ENCODE data around the gene SPRY2.
"Not testable (repeated sequence)": the region's sequence is repeated elsewhere in the genome, so short reads cannot be mapped to it uniquely, and the experiment has no call there.

Gene SPRY2

DNA sequence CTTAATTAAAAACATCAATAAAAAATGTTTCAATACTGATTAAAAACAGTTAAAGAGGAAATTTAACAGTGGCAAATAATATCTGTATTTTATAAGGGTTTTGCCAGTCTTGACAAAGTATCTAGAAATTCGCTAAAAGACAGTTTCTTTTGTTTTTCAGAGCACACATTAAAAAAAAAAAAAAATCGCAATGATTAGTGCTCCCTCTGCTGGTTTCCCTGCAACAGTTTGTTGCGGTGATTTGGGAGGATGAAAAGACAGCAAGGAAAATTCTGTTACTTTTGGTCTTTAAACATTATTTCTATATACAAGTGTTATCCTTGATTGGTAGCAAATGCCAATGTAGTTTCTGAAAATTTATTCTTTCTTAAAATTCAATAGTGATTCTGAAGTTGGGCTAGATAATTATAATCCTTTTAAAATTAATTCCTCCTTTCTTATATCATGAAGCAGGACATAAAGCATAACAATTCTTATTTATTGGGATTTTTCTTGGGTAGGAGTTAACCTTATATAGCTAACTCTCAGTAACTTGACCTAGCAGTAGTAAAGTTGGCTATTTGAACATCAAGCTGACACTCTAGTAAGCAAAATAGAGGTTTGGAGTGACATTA, 23.1 kb upstream of the SPRY2 start:
- DNase-seq (ENCODE audit: low read depth in 2 of 2): peak; percentile 61 to 64
- no peak overlapping the region for H3K4me3 ChIP-seq (replicated peaks in 1 of 2; ENCODE audit: low read depth in 2 of 2, low read length in 2 of 2)
- peak; percentile 75 for TF ChIP-seq CTCF (IDR thresholded peaks at IDR 0.05; ENCODE audit: low read depth, low read length)

- no peak for DNase-seq (ENCODE audit: low read depth in 2 of 2)
- no peak overlapping the region for H3K4me3 ChIP-seq (replicated peaks in 1 of 2; ENCODE audit: low read depth in 2 of 2, low read length in 2 of 2)
- TF ChIP-seq CTCF (IDR thresholded peaks at IDR 0.05; ENCODE audit: low read depth, low read length): no peak
Observed at GRCh38 chr13:80362481-80362880, 21.6 kb upstream of the SPRY2 start.

- TF ChIP-seq CTCF (IDR thresholded peaks at IDR 0.05; ENCODE audit: low read depth, low read length): no peak
- H3K4me3 ChIP-seq (replicated peaks in 1 of 2; ENCODE audit: low read depth in 2 of 2, low read length in 2 of 2): no peak overlapping the region
- no peak for DNase-seq (ENCODE audit: low read depth in 2 of 2)
Observed at GRCh38 chr13:80361883-80362327, 21.0 kb upstream of the SPRY2 start.

DNA sequence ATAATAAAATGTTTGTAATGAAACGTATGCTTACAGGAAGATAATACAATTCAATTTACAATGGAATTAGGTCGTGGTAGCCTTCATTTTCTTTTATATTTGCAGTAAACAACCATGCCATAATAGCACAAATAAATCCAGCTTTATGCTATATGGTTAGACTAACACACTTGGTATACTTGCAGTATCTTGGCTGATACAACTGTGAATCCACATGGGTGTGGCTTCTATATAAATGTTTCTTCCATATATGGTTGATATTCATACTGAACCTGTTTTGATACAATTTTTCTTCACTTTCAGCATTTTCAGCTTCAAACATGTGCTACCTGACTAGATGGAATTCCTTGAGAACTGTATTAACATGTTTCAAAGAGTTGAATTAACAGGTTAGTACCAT, 20.4 kb upstream of the SPRY2 start:
- H3K4me3 ChIP-seq (replicated peaks in 1 of 2; ENCODE audit: low read depth in 2 of 2, low read length in 2 of 2): no peak overlapping the region
- DNase-seq (ENCODE audit: low read depth in 2 of 2): no peak
- TF ChIP-seq CTCF (IDR thresholded peaks at IDR 0.05; ENCODE audit: low read depth, low read length): no peak

DNA sequence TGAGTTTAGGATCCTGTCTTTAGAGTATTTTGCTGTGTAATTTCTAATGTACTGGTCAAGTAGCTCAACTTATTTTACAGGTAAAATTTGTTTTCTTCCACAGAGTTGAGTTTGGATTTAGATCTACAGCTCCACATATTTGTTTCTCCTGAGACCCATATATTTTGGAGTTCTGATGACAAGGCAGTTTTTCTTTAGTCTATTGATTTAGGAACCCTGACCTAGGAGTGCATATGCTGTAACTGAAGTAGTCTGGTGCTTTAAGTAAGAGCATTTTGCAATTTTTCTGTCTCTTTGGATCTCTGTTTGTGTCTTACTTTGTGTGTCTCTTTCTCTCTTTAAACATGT, 19.5 kb upstream of the SPRY2 start:
- no peak for TF ChIP-seq CTCF (IDR thresholded peaks at IDR 0.05; ENCODE audit: low read depth, low read length)
- DNase-seq (ENCODE audit: low read depth in 2 of 2): peak in 1 of 2 donors; percentile 6
- no peak overlapping the region for H3K4me3 ChIP-seq (replicated peaks in 1 of 2; ENCODE audit: low read depth in 2 of 2, low read length in 2 of 2)

DNA sequence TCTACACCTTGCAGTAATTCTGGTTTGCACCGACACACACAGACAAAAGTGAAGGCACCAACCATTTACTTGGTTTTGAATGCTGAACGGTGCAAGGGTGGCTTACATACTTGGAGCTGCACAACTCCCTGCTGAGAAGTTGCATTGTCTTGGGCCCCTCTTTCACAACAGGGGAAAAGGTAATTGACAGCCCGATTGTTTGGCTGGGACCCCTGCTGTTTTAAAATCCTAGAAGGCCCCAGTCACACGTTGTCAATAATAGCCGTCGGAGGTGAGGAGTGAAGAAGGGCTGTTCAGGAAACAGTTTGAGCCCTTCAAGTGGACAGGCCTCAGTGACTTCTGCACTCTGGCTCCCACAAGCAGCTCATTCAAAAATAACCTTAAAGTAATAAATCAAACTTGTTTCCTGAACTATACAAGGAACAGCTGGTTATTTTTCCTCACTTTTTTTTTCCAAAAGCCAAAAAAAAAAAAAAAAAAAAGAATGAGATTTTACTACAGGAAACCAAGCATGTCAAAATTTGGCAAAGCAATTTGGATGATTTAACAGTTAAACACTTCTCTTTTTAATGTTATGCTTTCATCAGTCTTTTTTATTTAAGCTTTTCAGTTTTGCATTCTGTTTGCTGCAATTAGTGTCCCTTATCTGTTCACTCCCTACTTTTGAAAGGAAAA, 19.0 kb upstream of the SPRY2 start:
- peak; percentile 33 to 74 for DNase-seq (ENCODE audit: low read depth in 2 of 2)
- no peak for TF ChIP-seq CTCF (IDR thresholded peaks at IDR 0.05; ENCODE audit: low read depth, low read length)
- H3K4me3 ChIP-seq (replicated peaks in 1 of 2; ENCODE audit: low read depth in 2 of 2, low read length in 2 of 2): no peak overlapping the region

DNA sequence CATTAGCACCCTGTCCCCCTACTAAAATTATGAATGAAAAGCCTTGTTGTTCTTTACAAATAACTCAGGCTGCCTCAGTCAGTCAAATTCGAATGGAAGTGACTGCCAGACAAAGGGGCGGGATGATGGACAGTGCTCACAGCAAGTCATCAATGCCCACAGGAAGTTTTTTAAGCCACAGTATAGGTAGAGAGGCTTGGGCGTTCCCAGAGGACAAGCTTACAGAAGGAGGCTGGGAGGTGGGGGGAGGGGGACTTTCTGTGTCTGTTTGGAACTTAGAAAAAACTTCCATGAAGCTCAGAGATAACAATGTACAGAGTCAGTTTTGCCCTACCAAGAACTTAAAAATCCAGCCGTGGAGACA, 18.5 kb upstream of the SPRY2 start:
- no peak for DNase-seq (ENCODE audit: low read depth in 2 of 2)
- no peak for TF ChIP-seq CTCF (IDR thresholded peaks at IDR 0.05; ENCODE audit: low read depth, low read length)
- no peak overlapping the region for H3K4me3 ChIP-seq (replicated peaks in 1 of 2; ENCODE audit: low read depth in 2 of 2, low read length in 2 of 2)

DNA sequence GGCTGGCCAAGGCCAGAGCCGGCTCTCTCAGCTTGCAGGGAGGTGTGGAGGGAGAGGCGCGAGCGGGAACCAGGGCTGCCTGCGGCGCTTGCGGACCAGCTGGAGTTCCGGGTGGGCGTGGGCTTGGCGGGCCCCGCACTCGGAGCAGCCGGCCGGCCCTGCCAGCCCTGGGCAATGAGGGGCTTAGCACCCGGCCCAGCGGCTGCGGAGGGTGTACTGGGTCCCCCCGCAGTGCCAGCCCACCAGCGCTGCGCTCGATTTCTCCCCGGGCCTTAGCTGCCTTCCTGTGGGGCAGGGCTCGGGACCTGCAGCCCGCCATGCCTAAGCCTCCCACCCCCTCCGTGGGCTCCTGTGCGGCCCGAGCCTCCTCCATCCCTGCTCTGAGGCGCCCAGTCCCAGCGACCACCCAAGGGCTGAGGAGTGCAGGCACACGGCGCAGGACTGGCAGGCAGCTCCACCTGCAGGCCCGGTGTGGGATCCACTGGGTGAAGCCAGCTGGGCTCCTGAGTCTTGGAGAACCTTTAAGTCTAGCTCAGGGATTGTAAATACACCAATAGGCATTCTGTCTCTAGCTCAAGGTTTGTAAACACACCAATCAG, 14.7 kb upstream of the SPRY2 start:
- DNase-seq (ENCODE audit: low read depth in 2 of 2); H3K4me3 ChIP-seq (replicated peaks in 1 of 2; ENCODE audit: low read depth in 2 of 2, low read length in 2 of 2): not testable (repeated sequence)
